Subcutaneous abdominal adipose tissue (tissue), 5 donors: ENCODE results near the gene BID.

Source experiments
- H3K27ac ChIP-seq: one replicate; pipeline ENCODE4 v1.7.0; 2013; ENCODE audit warnings: low read depth, mild to moderate bottlenecking, inconsistent platforms, low read length, moderate library complexity
- H3K27me3 ChIP-seq, 5 donors: one replicate each; pipeline ENCODE4 v1.7.0; 2013; ENCODE audit warnings: low read length in 5 of 5, inconsistent platforms in 1 of 5; ENCODE audit not compliant: control insufficient read depth in 5 of 5, insufficient read depth in 4 of 5
- H3K36me3 ChIP-seq, 5 donors: one replicate each; pipeline ENCODE4 v1.7.0; 2013; ENCODE audit warnings: low read length in 5 of 5; ENCODE audit not compliant: control insufficient read depth in 5 of 5, insufficient read depth in 5 of 5
- H3K4me1 ChIP-seq, 5 donors: one replicate each; pipeline ENCODE4 v1.7.0; 2013; ENCODE audit warnings: low read length in 5 of 5, mild to moderate bottlenecking in 3 of 5, moderate library complexity in 1 of 5; ENCODE audit not compliant: control insufficient read depth in 5 of 5, insufficient read depth in 5 of 5
- H3K4me3 ChIP-seq, 5 donors: one replicate each; pipeline ENCODE4 v1.7.0; 2013; ENCODE audit warnings: low read length in 5 of 5, low read depth in 1 of 5
- H3K9ac ChIP-seq, 5 donors: one replicate each; pipeline ENCODE4 v1.7.0; 2013; ENCODE audit warnings: low read length in 5 of 5, mild to moderate bottlenecking in 4 of 5, moderate library complexity in 3 of 5
- H3K9me3 ChIP-seq, 5 donors: one replicate each; pipeline ENCODE4 v1.7.0; 2013; ENCODE audit warnings: low read length in 5 of 5; ENCODE audit not compliant: control insufficient read depth in 5 of 5
- donor health status: healthy.
- donor health status: healthy.
- donor health status: healthy.
- donor health status: healthy.
- donor health status: healthy.

Gene BID

DNA sequence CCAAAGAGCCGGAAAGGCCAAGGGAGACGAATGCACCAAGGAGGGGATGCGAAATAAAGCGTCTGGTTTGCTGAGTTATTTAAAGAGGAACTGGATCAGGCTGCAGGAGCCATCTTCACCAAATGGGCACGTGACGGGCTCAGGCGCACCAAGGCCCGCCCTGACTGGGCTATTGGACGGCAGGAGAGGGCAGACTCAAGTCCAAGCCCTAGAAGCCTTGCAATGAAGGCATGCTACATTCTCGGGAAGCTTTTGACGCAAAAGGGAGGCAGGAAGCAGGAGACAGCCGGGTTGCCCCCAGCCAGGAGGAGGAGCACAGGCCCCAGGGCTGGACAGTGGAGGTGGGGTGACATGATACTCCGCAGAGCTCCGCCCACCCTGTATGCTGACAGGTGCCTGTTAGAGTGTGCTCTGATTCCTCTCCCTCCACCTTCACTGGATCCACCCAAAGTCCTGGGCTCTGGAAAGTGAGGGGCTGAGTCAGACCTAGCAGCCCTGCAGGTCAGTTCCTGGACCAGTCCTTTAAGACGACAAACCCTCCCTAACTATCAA lies 41.5 kb upstream of the BID start:
- Histone ChIP-seq H3K4me3 (no peak overlapping the region), H3K27me3 (no peaks in the 10 kb centered on the region), H3K36me3 (peaks cover 0 to 83% (median 67%) of the 10 kb centered on the region in 5 donors), H3K4me1 (no peaks in the 10 kb centered on the region), H3K9me3 (no peaks in the 10 kb centered on the region), H3K9ac (no peak overlapping the region), H3K27ac (no peak overlapping the region)

DNA sequence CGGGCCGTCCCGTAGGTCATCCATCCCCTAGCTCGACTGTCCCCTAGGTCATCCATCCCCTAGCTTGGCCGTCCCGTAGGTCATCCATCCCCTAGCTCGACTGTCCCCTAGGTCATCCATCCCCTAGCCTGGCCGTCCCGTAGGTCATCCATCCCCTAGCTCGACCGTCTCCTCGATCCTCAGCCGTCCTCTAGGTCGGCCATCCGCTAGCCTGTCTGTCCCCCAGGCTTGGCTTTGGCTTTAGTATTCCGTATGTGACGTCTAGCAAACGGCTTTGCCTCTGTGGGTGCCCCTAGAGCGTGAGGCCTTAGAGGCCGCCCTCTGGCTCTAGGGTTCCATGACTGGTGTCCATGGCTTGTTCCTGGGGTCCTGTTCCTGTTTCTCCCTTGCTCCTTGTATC lies 40.6 kb upstream of the BID start:
- Histone ChIP-seq H3K27ac (no peak overlapping the region), H3K4me3 (no peak overlapping the region), H3K4me1 (no peaks in the 10 kb centered on the region), H3K9ac (no peak overlapping the region), H3K27me3 (no peaks in the 10 kb centered on the region), H3K9me3 (no peaks in the 10 kb centered on the region), H3K36me3 (peaks cover 0 to 86% (median 73%) of the 10 kb centered on the region in 5 donors)

DNA sequence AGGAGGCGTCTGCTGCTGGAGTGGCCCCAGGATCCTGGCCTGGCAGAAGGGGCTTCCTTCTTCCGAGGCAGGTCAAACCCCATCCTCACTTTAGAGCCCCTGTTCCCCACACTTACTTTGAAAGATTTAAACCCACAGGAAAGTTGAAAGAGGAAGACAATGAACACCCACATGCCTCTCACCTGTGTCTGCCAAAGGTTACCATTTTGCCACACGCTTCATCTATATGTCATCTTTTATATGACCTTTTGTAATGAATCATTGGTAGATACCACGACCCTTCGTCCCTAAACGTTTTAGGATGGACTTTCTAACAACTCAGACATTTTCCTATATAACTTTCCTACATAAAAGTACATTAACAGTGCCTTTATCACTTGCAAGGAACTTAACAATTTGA lies 39.8 kb upstream of the BID start:
- Histone ChIP-seq H3K27me3 (no peaks in the 10 kb centered on the region), H3K27ac (no peak overlapping the region), H3K9me3 (no peaks in the 10 kb centered on the region), H3K36me3 (peaks cover 0 to 87% (median 74%) of the 10 kb centered on the region in 5 donors), H3K9ac (no peak overlapping the region), H3K4me1 (no peaks in the 10 kb centered on the region), H3K4me3 (no peak overlapping the region)

DNA sequence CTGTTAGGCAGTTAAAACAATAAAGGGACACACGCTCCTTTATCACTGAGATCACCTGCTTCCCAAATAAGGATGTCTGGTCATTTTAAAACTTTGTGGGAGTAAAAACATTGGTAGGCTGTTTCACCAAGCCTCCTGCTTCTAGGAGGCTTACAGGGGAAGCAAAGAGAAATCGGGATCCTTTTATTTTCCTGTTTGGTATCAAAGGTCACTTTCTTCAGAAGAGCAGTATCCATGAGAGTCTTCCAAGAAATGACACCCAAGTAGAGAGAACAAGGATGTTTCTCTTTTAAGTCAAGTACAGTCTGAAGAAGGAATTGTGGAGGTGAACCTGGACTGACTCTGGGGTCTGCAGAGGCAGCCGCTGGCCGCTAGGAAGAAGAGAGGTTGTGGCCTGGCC lies 36.9 kb upstream of the BID start:
- Histone ChIP-seq H3K9me3 (no peaks in the 10 kb centered on the region), H3K36me3 (peaks cover 0 to 88% (median 81%) of the 10 kb centered on the region in 5 donors), H3K27ac (no peak overlapping the region), H3K4me3 (no peak overlapping the region), H3K27me3 (no peaks in the 10 kb centered on the region), H3K9ac (no peak overlapping the region), H3K4me1 (no peaks in the 10 kb centered on the region)

DNA sequence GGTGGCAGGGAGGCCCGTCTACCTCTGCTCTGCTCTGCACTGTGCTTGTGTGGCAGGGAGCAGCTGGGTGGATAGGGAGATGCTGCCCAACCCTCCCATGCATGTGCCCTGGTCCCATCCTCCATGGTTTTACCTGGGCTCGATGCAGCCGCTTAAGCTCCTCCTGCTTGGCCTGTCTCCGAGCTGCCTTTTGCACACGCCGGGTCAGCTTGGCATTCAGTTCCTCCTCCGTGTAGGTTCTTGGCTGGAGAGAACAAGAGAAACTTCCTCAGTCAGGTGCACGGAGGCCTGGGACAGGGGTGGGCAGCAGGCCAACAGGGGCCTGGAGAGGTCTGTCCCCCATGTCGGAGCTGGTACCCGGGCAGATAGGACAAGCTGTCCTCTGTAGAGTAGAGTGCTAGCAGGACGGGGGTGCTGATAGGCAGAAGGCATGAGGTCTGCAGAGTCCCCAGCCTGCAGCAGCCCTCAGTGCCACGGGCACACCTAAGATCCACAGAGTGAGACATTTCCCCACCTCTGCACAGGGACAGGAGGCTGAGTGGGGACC lies 36.4 kb upstream of the BID start:
- H3K27ac ChIP-seq, result no peak overlapping the region
- H3K36me3 ChIP-seq, result peaks cover 0 to 85% (median 79%) of the 10 kb centered on the region in 5 donors
- H3K9ac ChIP-seq, result no peak overlapping the region
- H3K9me3 ChIP-seq, result no peaks in the 10 kb centered on the region
- no peaks in the 10 kb centered on the region for H3K4me1 ChIP-seq
- H3K4me3 ChIP-seq, result no peak overlapping the region
- H3K27me3 ChIP-seq, result no peaks in the 10 kb centered on the region

DNA sequence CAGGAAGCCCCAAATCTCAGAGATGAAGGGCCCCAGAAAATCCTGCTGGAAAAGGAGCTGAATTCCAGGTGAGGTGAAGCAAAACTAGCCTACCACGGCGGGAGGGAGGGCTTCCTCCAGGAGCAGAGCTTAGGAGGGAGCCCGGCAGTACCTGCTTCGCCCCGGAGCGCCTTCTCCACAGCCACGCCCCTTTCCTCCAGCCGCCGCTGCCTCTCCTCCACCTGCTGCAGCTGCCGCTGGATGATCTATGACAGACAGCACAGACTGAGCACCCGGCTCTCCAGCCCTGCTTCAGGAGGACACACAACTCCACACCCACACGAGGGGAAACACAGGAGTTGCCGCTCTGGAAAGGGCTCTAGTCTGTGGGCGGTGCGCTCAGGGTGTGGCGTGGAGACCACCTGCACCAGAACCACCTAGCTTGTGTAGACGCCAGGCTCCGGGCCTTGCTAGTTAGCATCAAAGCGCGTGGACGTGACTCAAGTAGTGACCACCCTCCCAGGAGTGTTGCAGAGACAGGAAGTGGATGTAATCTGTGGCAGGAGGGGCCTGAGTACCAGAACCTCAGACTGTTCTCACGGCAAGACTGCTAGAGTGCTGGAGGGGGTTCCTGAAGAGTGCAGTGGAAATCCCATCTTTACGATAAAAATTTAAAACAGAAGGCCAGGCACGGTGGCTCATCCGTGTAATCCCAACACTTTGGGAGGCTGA lies 34.6 kb upstream of the BID start:
- Histone ChIP-seq H3K36me3 (peaks cover 0 to 90% (median 79%) of the 10 kb centered on the region in 5 donors), H3K4me1 (no peaks in the 10 kb centered on the region), H3K9ac (no peak overlapping the region), H3K27me3 (no peaks in the 10 kb centered on the region), H3K9me3 (no peaks in the 10 kb centered on the region), H3K4me3 (no peak overlapping the region), H3K27ac (no peak overlapping the region)

DNA sequence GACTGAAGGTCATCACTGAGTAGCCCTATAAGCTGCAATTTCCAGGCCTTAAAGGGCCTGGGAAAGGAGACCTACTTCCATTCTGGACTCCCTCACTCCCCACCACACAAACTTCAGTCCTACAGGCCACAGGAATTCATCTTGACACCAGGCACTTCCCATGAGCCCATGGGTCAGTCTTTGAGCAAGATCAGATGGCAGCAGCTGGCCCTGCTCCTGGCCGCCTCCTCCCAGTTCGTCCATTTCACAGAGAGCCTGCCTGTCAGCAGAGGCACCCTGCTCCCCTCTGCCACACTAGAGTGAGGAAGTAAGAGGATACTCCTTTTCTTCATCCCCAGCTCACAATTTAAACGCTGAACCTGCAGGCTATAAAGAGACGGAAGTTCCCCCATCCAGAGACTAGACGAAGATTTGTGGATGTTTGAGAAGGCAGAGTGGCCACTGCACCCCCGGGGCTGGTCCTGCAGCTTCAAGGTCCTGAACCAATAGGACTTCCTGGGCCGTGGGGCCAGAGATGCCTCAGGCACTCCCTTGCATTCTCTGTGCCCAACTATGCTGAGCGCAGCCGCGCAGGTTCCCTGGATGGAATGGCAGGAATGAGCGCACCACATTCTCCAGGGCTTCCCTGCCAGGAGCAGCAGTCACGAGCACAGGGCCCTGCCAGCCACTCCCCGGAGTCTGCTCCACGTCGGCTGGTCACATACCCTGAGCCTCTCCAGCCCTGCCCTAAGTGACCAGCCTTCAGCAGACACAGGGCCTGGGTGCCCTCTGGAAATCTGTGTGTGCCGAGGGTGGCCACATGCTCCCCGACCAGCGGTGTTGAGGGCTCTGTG lies 33.5 kb upstream of the BID start:
- Histone ChIP-seq H3K4me1 (no peaks in the 10 kb centered on the region), H3K9me3 (no peaks in the 10 kb centered on the region), H3K27ac (no peak overlapping the region), H3K9ac (no peak overlapping the region), H3K4me3 (no peak overlapping the region), H3K27me3 (no peaks in the 10 kb centered on the region), H3K36me3 (peaks cover 0 to 91% (median 78%) of the 10 kb centered on the region in 5 donors)

DNA sequence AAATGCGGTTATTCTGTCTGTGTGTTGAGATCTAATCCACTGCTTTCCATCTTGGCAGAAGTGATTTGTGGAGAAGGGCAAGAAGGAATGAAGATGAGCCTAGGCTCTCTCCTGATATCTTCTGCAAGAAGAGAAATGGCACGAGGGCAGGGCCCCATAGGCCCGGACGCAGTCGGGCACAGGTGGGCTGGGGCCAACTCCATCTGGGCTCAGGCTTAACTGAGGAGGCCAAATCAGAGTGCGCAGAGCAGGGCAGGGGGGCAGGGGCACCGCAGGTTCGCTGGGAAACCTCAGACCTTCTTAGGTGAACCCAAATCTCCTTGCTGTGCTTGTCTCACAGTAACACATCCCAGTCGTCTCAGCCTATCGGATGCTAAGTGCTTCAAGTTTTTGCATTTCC lies 32.8 kb upstream of the BID start:
- Histone ChIP-seq H3K36me3 (peaks cover 0 to 87% (median 72%) of the 10 kb centered on the region in 5 donors), H3K27ac (no peak overlapping the region), H3K4me1 (no peaks in the 10 kb centered on the region)

GRCh38 chr22:17806437-17806836 lies 32.2 kb upstream of the BID start:
- no peaks in the 10 kb centered on the region for H3K9me3 ChIP-seq
- no peak overlapping the region for H3K4me3 ChIP-seq
- peaks cover 0 to 81% (median 68%) of the 10 kb centered on the region in 5 donors for H3K36me3 ChIP-seq
- no peaks in the 10 kb centered on the region for H3K4me1 ChIP-seq
- H3K27ac ChIP-seq, result no peak overlapping the region
- no peaks in the 10 kb centered on the region for H3K27me3 ChIP-seq
- no peak overlapping the region for H3K9ac ChIP-seq

More for the DNA sequence above, 32.8 kb upstream of the BID start:
- Histone ChIP-seq H3K27me3 (no peaks in the 10 kb centered on the region), H3K9ac (no peak overlapping the region), H3K9me3 (no peaks in the 10 kb centered on the region), H3K4me3 (no peak overlapping the region)
